Neutrophil (primary cell): ENCODE results near the gene GP1BB.
A peak's percentile ranks its signal among the peaks of the same experiment; 100 is the strongest.
"Not testable (repeated sequence)": the region's sequence is repeated elsewhere in the genome, so short reads cannot be mapped to it uniquely, and the experiment has no call there.

Experiments used
- H3K27ac ChIP-seq: fragments of 200-600 bp; sonication (generic); 2 replicates; pipeline ENCODE4 v1.5.1; 2016; ENCODE audit warnings: mild to moderate bottlenecking, moderate library complexity
- H3K27me3 ChIP-seq: fragments of 200-600 bp; sonication (generic); 2 replicates; pipeline ENCODE4 v1.6.0; 2016; ENCODE audit warnings: mild to moderate bottlenecking
- H3K36me3 ChIP-seq: fragments of 200-600 bp; sonication (generic); 2 replicates; pipeline ENCODE4 v1.5.1; 2017
- H3K4me1 ChIP-seq, 2 experiments: fragments of 200-600 bp in 1 of 2; sonication (generic) in 1 of 2; 1 replicate in 1 of 2; 2 replicates in 1 of 2; pipeline versions ENCODE4 v1.5.1 to v1.6.1; 2013 to 2016; ENCODE audit warnings: low read depth in 1 of 2, low read length in 1 of 2, mild to moderate bottlenecking in 1 of 2, moderate library complexity in 1 of 2; ENCODE audit not compliant: control insufficient read depth in 1 of 2, insufficient read depth in 1 of 2
- H3K4me3 ChIP-seq, 2 experiments: fragments of 200-600 bp in 1 of 2; sonication (generic) in 1 of 2; 1 replicate in 1 of 2; 2 replicates in 1 of 2; pipeline ENCODE4 v1.5.1; 2013 to 2016; ENCODE audit warnings: low read depth in 1 of 2, low read length in 1 of 2, mild to moderate bottlenecking in 1 of 2, moderate library complexity in 1 of 2
- H3K9me3 ChIP-seq: fragments of 200-600 bp; sonication (generic); 2 replicates; pipeline ENCODE4 v1.5.1; 2016
- CTCF ChIP-seq: fragments of 200-600 bp; sonication (generic); IDR thresholded peaks from 2 replicates; pipeline ENCODE4 v1.5.1; 2016; ENCODE audit warnings: antibody characterized with exemption

The GP1BB gene

DNA sequence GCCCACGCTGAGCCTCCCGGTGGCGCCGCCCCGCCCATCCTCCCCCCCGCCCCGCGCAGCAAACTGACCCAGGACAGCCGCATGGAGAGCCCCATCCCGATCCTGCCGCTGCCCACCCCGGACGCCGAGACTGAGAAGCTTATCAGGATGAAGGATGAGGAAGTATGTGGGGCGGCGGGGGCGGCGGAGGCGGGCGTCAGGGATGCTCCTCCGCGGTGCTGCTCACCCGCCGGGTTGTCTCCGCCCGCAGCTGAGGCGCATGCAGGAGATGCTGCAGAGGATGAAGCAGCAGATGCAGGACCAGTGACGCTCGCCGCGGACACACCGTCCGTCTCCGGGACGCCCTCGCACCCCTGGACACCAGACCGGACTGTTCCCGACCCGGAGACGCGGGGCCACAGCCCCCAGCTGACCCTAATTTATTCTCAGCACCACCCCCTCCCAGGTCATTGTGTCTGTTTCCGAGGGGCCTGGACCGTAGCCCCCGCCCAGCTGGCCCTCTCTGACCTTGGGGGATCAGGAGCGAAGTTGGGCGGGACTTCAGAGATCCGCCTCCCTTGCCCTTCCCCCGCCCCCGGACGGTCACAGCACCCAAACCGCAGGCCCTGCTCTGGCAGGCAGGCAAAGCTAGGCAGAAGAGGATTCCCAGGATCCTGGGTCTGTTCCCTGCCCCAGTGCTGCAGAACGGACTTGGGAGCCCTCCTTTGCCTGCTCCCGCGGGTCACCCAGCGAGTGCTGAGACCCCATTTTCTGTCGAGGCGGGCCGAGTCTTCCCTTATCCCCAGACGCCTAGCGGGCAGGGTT is 959 bp upstream of the GP1BB start:
- Histone ChIP-seq H3K4me3 (peak overlapping the region in 1 of 2 experiments; percentile 7), H3K27me3 (peaks cover 57% of the 10 kb centered on the region), H3K9me3 (peaks cover 6% of the 10 kb centered on the region), H3K4me1 (peaks cover 32 to 47% of the 10 kb centered on the region in 2 experiments), H3K27ac (no peak overlapping the region), H3K36me3 (peaks cover 66% of the 10 kb centered on the region)
- TF ChIP-seq CTCF = no peak

DNA sequence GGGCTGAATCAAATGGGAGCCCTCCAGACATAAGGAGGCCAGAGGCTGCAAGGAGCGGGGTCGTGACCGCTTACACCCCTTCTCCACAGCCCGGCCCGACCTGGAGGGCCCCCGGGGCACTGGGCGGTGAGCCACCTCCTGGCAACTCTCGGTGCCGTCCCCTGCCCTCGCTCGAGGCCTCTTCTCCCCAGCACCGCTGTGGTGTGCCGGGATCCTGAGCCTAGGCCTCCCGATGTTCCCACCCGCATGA is 432 bp upstream of the GP1BB start:
- H3K36me3 ChIP-seq = peaks cover 66% of the 10 kb centered on the region
- TF ChIP-seq CTCF = no peak
- no peak overlapping the region for H3K27ac ChIP-seq
- H3K4me1 ChIP-seq = peaks cover 28 to 42% of the 10 kb centered on the region in 2 experiments
- H3K27me3 ChIP-seq = peaks cover 59% of the 10 kb centered on the region
- H3K4me3 ChIP-seq = peak overlapping the region in 1 of 2 experiments; percentile 7
- H3K9me3 ChIP-seq = peaks cover 6% of the 10 kb centered on the region

DNA sequence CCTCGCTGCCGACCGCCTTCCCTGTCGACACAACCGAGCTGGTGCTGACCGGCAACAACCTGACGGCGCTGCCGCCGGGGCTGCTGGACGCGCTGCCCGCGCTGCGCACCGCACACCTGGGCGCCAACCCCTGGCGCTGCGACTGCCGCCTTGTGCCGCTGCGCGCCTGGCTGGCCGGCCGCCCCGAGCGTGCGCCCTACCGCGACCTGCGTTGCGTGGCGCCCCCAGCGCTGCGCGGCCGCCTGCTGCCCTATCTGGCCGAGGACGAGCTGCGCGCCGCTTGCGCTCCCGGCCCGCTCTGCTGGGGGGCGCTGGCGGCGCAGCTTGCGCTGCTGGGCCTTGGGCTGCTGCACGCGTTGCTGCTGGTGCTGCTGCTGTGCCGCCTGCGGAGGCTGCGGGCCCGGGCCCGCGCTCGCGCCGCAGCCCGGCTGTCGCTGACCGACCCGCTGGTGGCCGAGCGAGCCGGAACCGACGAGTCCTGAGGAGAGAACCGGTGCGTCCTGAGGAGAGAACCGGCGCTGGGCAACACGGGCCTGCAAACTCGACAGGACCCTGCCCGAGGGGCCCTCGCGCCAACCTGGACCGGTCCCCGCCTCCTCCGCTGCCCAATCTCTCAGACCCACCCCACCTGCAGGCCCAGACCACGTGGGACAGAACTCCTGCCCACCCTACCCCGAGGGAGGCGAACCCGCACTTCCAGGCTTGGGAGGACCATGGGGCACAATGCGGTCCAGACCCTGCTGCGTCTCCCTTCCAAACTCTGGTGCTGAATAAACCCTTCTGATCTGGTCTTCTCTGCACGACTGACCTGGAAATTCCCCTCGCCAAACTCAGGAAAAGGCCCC is 866 bp downstream of the GP1BB start:
- H3K4me3 ChIP-seq = peak overlapping the region in 1 of 2 experiments; percentile 7
- H3K27ac ChIP-seq = no peak overlapping the region
- TF ChIP-seq CTCF = no peak
- H3K4me1 ChIP-seq = peaks cover 18 to 30% of the 10 kb centered on the region in 2 experiments
- H3K27me3 ChIP-seq = peaks cover 61% of the 10 kb centered on the region
- peaks cover 58% of the 10 kb centered on the region for H3K36me3 ChIP-seq
- H3K9me3 ChIP-seq = peaks cover 6% of the 10 kb centered on the region

GRCh38 chr22:19724927-19725661 is 1.8 kb downstream of the GP1BB start:
- Histone ChIP-seq H3K4me3 (no peak overlapping the region), H3K27ac (no peak overlapping the region), H3K9me3 (peaks cover 6% of the 10 kb centered on the region), H3K36me3 (peaks cover 49% of the 10 kb centered on the region), H3K27me3 (peaks cover 61% of the 10 kb centered on the region), H3K4me1 (peaks cover 16 to 27% of the 10 kb centered on the region in 2 experiments)
- no peak for TF ChIP-seq CTCF

GRCh38 chr22:19726064-19726788 is 2.9 kb downstream of the GP1BB start:
- not testable (repeated sequence) for H3K4me3 ChIP-seq, H3K9me3 ChIP-seq, H3K27ac ChIP-seq
- Histone ChIP-seq H3K4me1 (peaks cover 22 to 36% of the 10 kb centered on the region in 2 experiments), H3K27me3 (peaks cover 69% of the 10 kb centered on the region), H3K36me3 (peaks cover 38% of the 10 kb centered on the region)
